Measurements from ENCODE around the gene MIDN.

- TF ChIP-seq, protein P1, sequence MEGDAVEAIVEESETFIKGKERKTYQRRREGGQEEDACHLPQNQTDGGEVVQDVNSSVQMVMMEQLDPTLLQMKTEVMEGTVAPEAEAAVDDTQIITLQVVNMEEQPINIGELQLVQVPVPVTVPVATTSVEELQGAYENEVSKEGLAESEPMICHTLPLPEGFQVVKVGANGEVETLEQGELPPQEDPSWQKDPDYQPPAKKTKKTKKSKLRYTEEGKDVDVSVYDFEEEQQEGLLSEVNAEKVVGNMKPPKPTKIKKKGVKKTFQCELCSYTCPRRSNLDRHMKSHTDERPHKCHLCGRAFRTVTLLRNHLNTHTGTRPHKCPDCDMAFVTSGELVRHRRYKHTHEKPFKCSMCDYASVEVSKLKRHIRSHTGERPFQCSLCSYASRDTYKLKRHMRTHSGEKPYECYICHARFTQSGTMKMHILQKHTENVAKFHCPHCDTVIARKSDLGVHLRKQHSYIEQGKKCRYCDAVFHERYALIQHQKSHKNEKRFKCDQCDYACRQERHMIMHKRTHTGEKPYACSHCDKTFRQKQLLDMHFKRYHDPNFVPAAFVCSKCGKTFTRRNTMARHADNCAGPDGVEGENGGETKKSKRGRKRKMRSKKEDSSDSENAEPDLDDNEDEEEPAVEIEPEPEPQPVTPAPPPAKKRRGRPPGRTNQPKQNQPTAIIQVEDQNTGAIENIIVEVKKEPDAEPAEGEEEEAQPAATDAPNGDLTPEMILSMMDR (IDR thresholded peaks at IDR 0.05), result no peak
- TF ChIP-seq POLR2A (IDR thresholded peaks at IDR 0.05), result no peak
These were observed 17.9 kb downstream of the MIDN start for GRCh38 chr19:1266129-1266915.

Data from breast epithelium (tissue), 3 donors.